DND-41 (cell line): Measurements from ENCODE around the gene DSTN.
A peak's percentile ranks its signal among the peaks of the same experiment; 100 is the strongest.

Experiments
- ATAC-seq: fragments of 200-7000 bp; cut with Tn5 transposase; 3 replicates; pipeline ENCODE4 v1.9.1; 2021; ENCODE audit warnings: low read depth; ENCODE audit not compliant: insufficient read depth
- DNase-seq: peaks from one replicate; pipeline ENCODE4 v3.0.0-alpha.2; 2020
- H2AFZ ChIP-seq: 2 replicates; pipeline ENCODE4 v1.6.0; 2012; ENCODE audit warnings: low read depth, low read length
- H3K27ac ChIP-seq: 2 replicates; pipeline ENCODE4 v1.5.1; 2012; ENCODE audit warnings: low read length, inconsistent platforms
- H3K27me3 ChIP-seq: fragments of 200-600 bp; sonication (generic); 2 replicates; pipeline ENCODE4 v1.6.0; 2012; ENCODE audit warnings: low read length, mild to moderate bottlenecking, inconsistent platforms; ENCODE audit not compliant: insufficient read depth, poor library complexity
- H3K36me3 ChIP-seq: 2 replicates; pipeline ENCODE4 v1.5.1; 2012; ENCODE audit warnings: low read length, inconsistent platforms; ENCODE audit not compliant: insufficient read depth
- H3K4me1 ChIP-seq: 2 replicates; pipeline ENCODE4 v1.5.1; 2012; ENCODE audit warnings: mild to moderate bottlenecking, low read length; ENCODE audit not compliant: insufficient read depth
- H3K4me2 ChIP-seq: 2 replicates; pipeline ENCODE4 v1.6.0; 2012; ENCODE audit warnings: mild to moderate bottlenecking, moderate library complexity, low read length, inconsistent platforms; ENCODE audit not compliant: insufficient read depth
- H3K4me3 ChIP-seq, 2 experiments: fragments of 200-600 bp in 1 of 2; shearing (Covaris generic) in 1 of 2; 2 replicates each; pipeline ENCODE4 v1.5.1; 2012 to 2016; ENCODE audit warnings: inconsistent platforms in 2 of 2, low read length in 2 of 2, mild to moderate bottlenecking in 2 of 2, low read depth in 1 of 2, moderate library complexity in 1 of 2
- H3K79me2 ChIP-seq: 2 replicates; pipeline ENCODE4 v1.6.0; 2012; ENCODE audit warnings: low read length, inconsistent platforms; ENCODE audit not compliant: insufficient read depth
- H3K9ac ChIP-seq: 2 replicates; pipeline ENCODE4 v1.6.0; 2012; ENCODE audit warnings: low read depth, mild to moderate bottlenecking, inconsistent platforms, low read length, moderate library complexity
- H3K9me3 ChIP-seq: 2 replicates; pipeline ENCODE4 v1.5.1; 2012; ENCODE audit warnings: low read length, moderate library complexity, mild to moderate bottlenecking, inconsistent platforms; ENCODE audit not compliant: insufficient read depth, severe bottlenecking
- H4K20me1 ChIP-seq: 2 replicates; pipeline ENCODE4 v1.6.0; 2012; ENCODE audit warnings: low read length; ENCODE audit not compliant: insufficient read depth
- CTCF ChIP-seq: IDR thresholded peaks from 2 replicates; pipeline ENCODE4 v1.5.1; 2012; ENCODE audit warnings: borderline replicate concordance, low read length, moderate library complexity, mild to moderate bottlenecking; ENCODE audit not compliant: poor library complexity, severe bottlenecking; ENCODE audit errors: extremely low read depth
- EZH2 ChIP-seq: IDR thresholded peaks from 3 replicates; pipeline ENCODE4 v1.6.1; 2012; ENCODE audit warnings: borderline replicate concordance, low read depth, mild to moderate bottlenecking, moderate library complexity, low read length, inconsistent platforms; ENCODE audit not compliant: severe bottlenecking

DSTN gene

GRCh38 chr20:17652411-17652810, 82.5 kb downstream of the DSTN start:
- no peak overlapping the region for H3K27ac ChIP-seq
- no peaks in the 10 kb centered on the region for H3K9me3 ChIP-seq
- TF ChIP-seq CTCF (no peak), EZH2 (no peak)
- H4K20me1 ChIP-seq, result peaks cover 40% of the 10 kb centered on the region
- no peak overlapping the region for H3K9ac ChIP-seq
- DNase-seq (no peak), ATAC-seq (no peak)
- 0 out of 2 replicates have a peak, but pooled peaks cover 10% of the 10 kb centered on the region for H3K79me2 ChIP-seq
- no peaks in the 10 kb centered on the region for H3K4me1 ChIP-seq
- H3K36me3 ChIP-seq, result peaks cover 39% of the 10 kb centered on the region
- no peak overlapping the region for H3K4me3 ChIP-seq
- H3K27me3 ChIP-seq, result no peaks in the 10 kb centered on the region
- H3K4me2 ChIP-seq, result no peak overlapping the region
- H2AFZ ChIP-seq, result no peak overlapping the region

GRCh38 chr20:17653835-17654648, 84.2 kb downstream of the DSTN start:
- Histone ChIP-seq H4K20me1 (peaks cover 30% of the 10 kb centered on the region), H3K4me2 (no peak overlapping the region), H3K9ac (no peak overlapping the region), H3K27me3 (no peaks in the 10 kb centered on the region), H2AFZ (no peak overlapping the region), H3K9me3 (no peaks in the 10 kb centered on the region), H3K4me1 (no peaks in the 10 kb centered on the region), H3K36me3 (peaks cover 53% of the 10 kb centered on the region), H3K79me2 (0 out of 2 replicates have a peak, but pooled peaks cover 10% of the 10 kb centered on the region), H3K27ac (no peak overlapping the region), H3K4me3 (no peak overlapping the region)
- ATAC-seq, result no peak
- TF ChIP-seq CTCF (no peak), EZH2 (no peak)
- no peak for DNase-seq

- no peak overlapping the region for H3K4me3 ChIP-seq
- no peaks in the 10 kb centered on the region for H3K4me1 ChIP-seq
- no peak; the same call in 2 of the 3 replicates for ATAC-seq
- peak; percentile 57 for TF ChIP-seq CTCF
- no peak for TF ChIP-seq EZH2
- no peak overlapping the region for H3K27ac ChIP-seq
- H2AFZ ChIP-seq, result no peak overlapping the region
- peaks cover 28% of the 10 kb centered on the region for H4K20me1 ChIP-seq
- H3K27me3 ChIP-seq, result no peaks in the 10 kb centered on the region
- H3K79me2 ChIP-seq, result peaks cover 10% of the 10 kb centered on the region; the same call in 1 of the 2 replicates
- no peak overlapping the region for H3K9ac ChIP-seq
- no peaks in the 10 kb centered on the region for H3K9me3 ChIP-seq
- no peak overlapping the region for H3K4me2 ChIP-seq
- H3K36me3 ChIP-seq, result peaks cover 56% of the 10 kb centered on the region
- no peak for DNase-seq
Measured at GRCh38 chr20:17654649-17655285, 84.9 kb downstream of the DSTN start.
